Fibroblast of skin of left quadriceps (primary cell): Measurements from ENCODE around the gene TENM4.
"Not testable (repeated sequence)": the region's sequence is repeated elsewhere in the genome, so short reads cannot be mapped to it uniquely, and the experiment has no call there.

Experiments used
- DNase-seq, 2 experiments: peaks; one replicate each; pipeline ENCODE4 v3.0.0-alpha.2; 2013; ENCODE audit warnings: low read depth in 2 of 2

The TENM4 gene

GRCh38 chr11:78853521-78853920, 587.3 kb downstream of the TENM4 start:
- no peak for DNase-seq

DNA sequence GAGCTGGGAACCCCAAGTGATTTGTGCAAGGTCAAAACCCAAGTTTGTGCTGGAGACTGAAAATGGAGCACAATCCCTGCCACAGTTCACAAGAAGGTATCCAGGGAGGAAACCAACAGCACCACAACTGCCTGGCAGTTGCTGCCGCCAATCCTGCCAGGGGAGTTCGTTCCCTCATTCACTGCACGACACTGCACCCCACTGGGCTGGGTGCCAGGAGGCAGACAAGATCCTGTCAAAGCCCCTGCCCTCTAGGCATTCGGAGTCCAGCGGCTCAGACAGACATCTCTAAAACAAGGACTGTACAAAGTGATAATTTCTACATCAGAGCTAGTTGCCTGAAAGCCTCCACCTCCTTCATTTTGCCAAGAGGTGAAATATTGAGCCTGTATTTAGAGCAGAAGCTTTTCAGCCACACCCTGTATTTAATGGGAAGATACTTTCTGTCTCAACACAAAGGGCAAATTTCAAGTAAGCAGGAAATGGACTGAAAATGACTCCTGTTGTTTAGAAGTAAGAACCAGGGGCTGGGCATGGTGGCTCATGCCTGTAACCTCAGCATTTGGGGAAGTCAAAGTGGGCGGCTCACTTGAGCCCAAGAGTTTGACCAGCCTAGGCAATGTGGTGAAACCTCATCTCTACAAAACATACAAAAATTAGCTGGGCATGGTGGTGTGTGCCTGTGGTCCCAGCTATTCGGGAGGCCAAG, 588.8 kb downstream of the TENM4 start:
- no peak for DNase-seq

GRCh38 chr11:78850078-78850477, 590.8 kb downstream of the TENM4 start:
- no peak for DNase-seq

- no peak for DNase-seq
Observed at GRCh38 chr11:78846269-78846668, 594.6 kb downstream of the TENM4 start.

DNA sequence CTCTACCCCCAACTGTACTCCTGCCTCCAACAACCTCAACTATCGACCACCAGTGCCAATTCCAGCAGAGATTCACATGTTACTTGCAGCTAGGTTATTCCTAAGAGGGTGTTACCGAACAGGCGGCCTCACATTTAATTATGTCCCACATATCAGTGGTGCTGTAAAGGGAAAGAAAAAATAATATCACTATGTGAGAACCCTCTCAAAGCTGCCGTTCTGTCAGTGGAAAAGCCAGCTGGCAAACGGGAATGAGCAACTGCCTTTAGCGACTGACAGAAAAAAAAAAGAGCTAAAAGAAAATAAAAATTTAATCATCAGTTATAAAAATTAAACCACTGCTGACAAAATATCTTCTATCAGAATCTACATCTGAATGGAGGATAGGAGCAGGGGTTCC, 595.3 kb downstream of the TENM4 start:
- DNase-seq: no peak

DNA sequence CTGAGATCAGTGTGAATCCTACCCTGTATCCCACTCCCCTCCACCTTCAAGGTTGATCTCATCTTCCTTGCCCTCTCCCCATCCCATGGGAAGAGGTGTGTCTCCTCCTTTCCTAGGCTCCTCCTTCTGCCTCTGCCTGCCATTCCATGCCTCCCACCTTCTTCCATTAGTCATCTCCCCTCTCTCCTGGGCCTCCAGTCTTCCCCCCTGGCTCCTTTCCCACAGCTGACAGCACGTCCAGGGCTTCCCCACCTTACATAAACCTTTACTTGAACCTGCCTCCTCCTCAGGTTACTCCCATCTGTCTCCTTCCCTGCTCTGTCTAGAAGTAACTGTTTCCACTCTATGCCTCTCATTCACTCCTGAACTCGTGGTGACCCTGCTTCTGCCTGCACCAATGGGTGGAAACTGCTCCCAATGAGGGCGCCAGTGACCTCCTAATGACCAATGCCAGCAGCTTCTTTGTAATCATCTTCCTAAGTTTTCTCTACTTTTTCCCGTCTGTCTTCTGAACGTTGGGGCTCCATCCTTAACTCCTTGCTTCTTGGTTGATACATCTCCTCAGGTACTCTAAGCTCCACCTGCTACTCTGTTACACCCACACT, 599.3 kb downstream of the TENM4 start:
- DNase-seq: no peak

DNA sequence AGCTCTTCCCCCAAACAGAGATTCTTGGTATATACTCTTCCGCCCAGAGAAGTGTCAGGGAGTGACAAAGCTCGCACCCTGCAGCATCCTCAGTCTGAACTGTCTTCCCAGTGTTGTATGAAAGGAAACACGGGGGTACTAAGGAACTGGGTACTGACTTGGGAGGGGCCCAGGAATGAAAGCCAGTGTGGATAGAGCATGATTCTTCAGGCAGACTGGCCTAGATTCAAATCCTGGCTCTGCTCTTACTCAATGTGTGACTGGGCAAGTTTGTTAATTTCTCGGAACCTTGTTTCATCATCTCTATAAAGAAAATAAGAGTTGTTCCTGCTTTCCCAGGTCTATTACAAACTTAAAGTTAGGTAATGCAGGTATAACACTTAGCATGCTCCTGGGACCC, 600.2 kb downstream of the TENM4 start:
- DNase-seq: peak; percentile 50 to 52

DNA sequence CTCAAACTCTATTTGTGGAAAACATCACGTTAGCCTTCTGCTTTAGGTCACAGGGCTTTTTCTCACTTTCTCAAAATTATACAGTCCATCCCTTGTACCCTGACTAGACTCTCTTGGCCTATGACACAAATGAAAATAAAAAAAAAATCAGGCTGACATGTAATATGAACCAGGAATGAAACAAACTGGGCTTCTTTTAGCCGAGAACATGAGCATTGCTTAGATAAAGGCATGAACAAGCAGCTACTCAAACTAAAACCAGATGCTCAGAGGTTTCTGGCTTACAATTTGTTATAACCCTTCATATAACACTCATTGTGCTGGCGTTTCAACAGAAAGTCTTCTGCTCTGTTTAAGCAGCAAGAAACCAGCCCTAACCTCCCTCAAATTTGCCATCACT, 600.6 kb downstream of the TENM4 start:
- peak; percentile 84 to 86 for DNase-seq

DNA sequence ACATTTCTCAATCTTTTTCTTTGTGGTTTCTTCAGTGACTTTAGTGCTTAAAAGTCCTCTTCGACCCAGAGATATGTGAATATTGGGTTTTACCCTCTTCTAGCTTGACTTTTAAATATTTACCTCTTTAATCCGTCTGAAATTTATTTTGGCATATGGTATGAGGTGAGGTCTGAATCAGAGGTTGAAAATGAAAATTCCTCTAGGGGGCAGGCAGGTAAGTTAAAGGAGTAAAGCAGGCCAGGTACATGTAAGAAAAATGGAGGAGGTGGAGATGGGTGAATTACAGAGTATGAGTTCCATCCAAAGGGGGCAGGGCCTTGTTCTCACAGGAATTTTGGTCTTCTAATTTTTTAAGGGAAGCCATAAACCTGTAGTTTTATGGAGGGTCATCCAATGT, 602.4 kb downstream of the TENM4 start:
- no peak for DNase-seq

GRCh38 chr11:78835646-78836045, 605.2 kb downstream of the TENM4 start:
- DNase-seq: no peak

DNA sequence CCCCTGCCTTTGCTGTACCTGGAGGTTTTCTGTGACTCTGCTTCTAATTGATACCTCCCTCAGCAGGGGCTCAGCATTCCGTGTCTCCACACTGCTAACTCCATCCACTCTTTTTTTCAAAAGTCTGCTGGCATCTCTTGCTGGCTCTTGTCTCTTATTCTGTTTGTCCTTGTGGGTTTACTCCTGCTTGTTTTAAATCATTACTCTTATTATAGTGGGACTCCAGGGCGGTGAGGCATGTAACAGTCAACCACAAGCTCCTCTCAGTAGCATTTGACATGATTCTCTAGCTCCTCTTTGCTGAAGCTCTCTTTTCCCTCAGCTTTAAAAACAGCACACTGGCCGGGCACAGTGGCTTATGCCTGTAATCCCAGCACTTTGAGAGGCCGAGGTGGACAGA, 605.9 kb downstream of the TENM4 start:
- no peak for DNase-seq

- DNase-seq: no peak
Observed at GRCh38 chr11:78833237-78833636, 607.6 kb downstream of the TENM4 start.

DNA sequence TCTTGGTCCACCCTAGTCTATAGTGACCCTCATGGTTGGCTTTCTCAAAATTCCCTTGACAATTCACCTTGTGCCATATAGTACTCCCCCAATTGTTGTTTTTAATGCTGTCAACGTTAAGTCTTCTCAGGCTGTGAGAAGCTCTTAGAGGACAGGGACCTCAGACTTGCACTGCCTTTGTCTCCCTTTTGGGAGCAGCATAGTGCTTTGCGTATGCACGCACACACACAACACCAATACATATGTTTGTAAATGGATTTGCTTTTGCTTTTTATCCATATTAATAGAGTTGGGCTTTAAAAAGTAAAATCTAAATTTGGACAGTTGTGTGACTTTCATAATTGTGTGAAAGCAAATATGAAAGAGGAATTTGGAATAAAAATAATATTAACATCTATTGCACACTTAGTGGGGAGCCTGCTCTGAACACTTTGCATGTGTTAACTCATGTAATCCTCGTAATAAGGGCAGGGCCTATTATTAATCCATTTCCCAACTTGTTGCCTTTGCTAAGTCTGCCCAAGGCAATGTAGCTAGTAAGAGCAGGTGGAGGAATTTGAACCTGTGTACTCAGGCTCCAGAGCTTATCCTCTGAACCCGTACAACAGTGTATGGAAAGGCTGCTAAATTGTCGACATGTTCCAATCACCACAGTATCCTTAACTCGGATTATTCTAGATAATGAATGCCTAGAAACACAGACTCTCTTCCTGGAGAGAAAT, 608.4 kb downstream of the TENM4 start:
- no peak for DNase-seq

GRCh38 chr11:78831571-78831970, 609.3 kb downstream of the TENM4 start:
- DNase-seq: no peak

- DNase-seq: no peak
Observed at GRCh38 chr11:78830277-78830819, 610.5 kb downstream of the TENM4 start.

GRCh38 chr11:78829146-78829545, 611.7 kb downstream of the TENM4 start:
- DNase-seq: no peak

- no peak for DNase-seq
Observed at GRCh38 chr11:78828676-78829075, 612.2 kb downstream of the TENM4 start.

GRCh38 chr11:78827291-78827690, 613.5 kb downstream of the TENM4 start:
- DNase-seq: not testable (repeated sequence)

GRCh38 chr11:78825591-78826020, 615.2 kb downstream of the TENM4 start:
- DNase-seq: no peak

DNA sequence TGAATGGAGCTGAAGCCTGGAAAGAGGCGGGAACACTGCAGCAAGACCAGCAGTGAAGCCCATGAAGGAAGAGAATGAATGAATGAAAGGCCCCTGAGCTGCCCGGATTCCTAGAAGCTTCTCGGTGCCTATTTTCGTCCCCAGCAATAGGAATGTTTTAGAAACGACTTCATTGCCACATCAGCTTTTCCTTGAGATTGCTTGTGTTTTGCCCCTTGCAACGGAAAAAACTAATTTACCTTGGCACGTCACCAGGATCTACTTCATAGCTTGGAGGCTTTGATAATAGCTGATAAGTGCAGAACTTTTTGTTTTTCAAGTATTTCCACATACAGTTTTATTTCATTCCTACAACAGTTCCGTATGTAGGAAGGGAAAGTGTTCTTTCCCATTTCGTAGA, 617.2 kb downstream of the TENM4 start:
- DNase-seq: no peak

DNA sequence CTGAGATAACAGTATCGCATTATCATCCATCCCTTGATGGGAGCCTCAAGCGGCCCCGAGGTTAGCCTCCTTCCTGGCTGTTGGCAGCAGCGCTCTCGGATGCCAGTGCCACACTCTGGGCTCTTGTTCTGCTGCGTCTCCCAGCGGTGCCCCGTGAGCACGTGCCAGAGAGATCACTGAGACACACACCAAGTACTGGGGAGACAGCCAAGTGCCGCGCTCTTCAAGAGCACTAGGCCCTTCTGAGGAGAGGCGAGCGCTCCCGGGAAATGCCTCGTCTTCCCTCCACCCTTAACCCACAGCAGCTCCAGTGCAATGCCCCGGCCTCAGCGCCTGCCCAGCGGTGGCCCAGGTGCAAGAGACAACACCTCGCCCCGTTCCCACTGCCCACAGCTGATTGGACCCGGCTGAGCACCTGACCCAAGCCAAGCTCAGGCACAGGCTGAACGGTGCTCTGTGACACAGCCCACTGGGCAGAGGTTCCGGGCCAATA, 617.9 kb downstream of the TENM4 start:
- no peak for DNase-seq
